ENCODE measurements around the gene IL1RAPL2.

IL1RAPL2 gene

DNA sequence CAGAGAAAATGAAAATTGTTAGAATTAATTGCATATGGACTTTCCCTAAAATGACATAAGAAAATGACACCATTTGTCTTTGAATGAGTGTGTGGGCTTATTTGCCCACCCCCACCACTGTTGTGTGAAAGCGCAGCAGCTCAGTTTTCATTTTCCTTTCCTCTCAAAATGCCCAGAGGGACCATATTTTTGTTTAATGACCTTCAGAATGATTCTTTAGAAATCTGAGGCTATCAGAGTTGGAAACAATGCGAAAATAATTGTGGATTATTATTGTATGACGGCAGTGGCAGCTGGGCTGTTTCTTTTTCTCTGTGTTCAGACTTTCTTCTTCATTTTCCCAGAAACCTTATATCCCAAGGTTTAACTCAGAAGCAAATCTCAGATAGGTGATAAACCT, 699.1 kb downstream of the IL1RAPL2 start:
- Histone ChIP-seq H4K20me1 (ENCODE audit: low read depth, low read length) (no peaks in the 10 kb centered on the region), H3K79me2 (ENCODE audit: insufficient read depth, low read length) (no peaks in the 10 kb centered on the region), H3K36me3 (ENCODE audit: low read length) (no peaks in the 10 kb centered on the region), H3K27me3 (ENCODE audit: low read length) (no peaks in the 10 kb centered on the region), H2AFZ (ENCODE audit: low read depth, low read length, severe bottlenecking) (no peak overlapping the region), H3K4me2 (ENCODE audit: low read depth, low read length, poor library complexity, severe bottlenecking) (no peak overlapping the region), H3K9me3 (ENCODE audit: insufficient read depth, low read length) (no peaks in the 10 kb centered on the region), H3F3A (ENCODE audit: insufficient read depth) (no peaks in the 10 kb centered on the region), H3K9ac (ENCODE audit: low read length) (no peak overlapping the region), H3K9me2 (replicated peaks; ENCODE audit: insufficient read depth, low read length) (no peaks in the 10 kb centered on the region), H3K27ac (ENCODE audit: low read depth, low read length) (no peak overlapping the region), H3K4me3 (ENCODE audit: insufficient read depth, low read length, poor library complexity, severe bottlenecking) (no peak overlapping the region)
- no peak for TF ChIP-seq EZH2phosphoT487 (conservative IDR thresholded peaks at IDR 0.05; ENCODE audit: low read length)
- TF ChIP-seq, protein P1, sequence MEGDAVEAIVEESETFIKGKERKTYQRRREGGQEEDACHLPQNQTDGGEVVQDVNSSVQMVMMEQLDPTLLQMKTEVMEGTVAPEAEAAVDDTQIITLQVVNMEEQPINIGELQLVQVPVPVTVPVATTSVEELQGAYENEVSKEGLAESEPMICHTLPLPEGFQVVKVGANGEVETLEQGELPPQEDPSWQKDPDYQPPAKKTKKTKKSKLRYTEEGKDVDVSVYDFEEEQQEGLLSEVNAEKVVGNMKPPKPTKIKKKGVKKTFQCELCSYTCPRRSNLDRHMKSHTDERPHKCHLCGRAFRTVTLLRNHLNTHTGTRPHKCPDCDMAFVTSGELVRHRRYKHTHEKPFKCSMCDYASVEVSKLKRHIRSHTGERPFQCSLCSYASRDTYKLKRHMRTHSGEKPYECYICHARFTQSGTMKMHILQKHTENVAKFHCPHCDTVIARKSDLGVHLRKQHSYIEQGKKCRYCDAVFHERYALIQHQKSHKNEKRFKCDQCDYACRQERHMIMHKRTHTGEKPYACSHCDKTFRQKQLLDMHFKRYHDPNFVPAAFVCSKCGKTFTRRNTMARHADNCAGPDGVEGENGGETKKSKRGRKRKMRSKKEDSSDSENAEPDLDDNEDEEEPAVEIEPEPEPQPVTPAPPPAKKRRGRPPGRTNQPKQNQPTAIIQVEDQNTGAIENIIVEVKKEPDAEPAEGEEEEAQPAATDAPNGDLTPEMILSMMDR (IDR thresholded peaks at IDR 0.05; ENCODE audit: insufficient read depth, low read length, poor library complexity, severe bottlenecking): no peak

DNA sequence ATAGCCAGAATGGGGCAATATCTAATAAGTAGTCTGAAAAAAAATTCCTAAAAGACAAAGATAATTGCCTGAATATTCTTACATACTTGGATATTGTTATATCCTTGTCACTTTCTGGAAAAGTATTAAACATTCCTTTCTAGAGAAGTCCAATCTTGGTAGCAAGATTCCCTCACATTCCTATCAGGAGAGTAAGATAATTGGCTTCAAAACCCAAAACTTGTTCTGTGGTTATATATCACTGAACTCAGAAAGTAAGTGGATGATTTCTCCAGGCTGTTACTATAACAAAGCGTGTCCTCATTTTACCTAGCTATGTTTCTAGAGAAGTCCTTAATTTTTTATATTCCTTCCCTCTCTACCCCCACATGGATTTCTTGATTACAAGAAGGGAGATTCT, 700.5 kb downstream of the IL1RAPL2 start:
- no peaks in the 10 kb centered on the region for H3K9me2 ChIP-seq (replicated peaks; ENCODE audit: insufficient read depth, low read length)
- no peak overlapping the region for H3K9ac ChIP-seq (ENCODE audit: low read length)
- H3K79me2 ChIP-seq (ENCODE audit: insufficient read depth, low read length): no peaks in the 10 kb centered on the region

DNA sequence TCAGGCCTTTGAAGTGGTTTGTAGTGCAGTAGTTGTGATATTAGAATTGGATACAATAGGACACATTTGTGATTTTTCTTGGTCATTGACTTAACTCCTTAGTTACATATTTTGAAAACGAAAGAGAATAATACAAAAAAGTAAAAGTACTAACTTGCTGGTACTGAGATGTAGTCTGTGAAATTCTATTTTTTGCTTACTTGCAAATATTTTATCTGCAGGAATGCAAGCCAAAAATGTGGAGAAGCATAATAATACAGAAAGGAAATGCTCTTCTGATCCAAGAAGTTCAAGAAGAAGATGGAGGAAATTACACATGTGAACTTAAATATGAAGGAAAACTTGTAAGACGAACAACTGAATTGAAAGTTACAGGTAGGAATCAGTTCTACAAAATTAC, 701.2 kb downstream of the IL1RAPL2 start:
- Histone ChIP-seq H3K79me2 (ENCODE audit: insufficient read depth, low read length) (no peaks in the 10 kb centered on the region), H2AFZ (ENCODE audit: low read depth, low read length, severe bottlenecking) (no peak overlapping the region), H3F3A (ENCODE audit: insufficient read depth) (no peaks in the 10 kb centered on the region), H3K36me3 (ENCODE audit: low read length) (no peaks in the 10 kb centered on the region), H4K20me1 (ENCODE audit: low read depth, low read length) (no peaks in the 10 kb centered on the region), H3K27ac (ENCODE audit: low read depth, low read length) (no peak overlapping the region), H3K4me3 (ENCODE audit: insufficient read depth, low read length, poor library complexity, severe bottlenecking) (no peak overlapping the region), H3K4me2 (ENCODE audit: low read depth, low read length, poor library complexity, severe bottlenecking) (no peak overlapping the region), H3K9me2 (replicated peaks; ENCODE audit: insufficient read depth, low read length) (no peaks in the 10 kb centered on the region), H3K9ac (ENCODE audit: low read length) (no peak overlapping the region), H3K27me3 (ENCODE audit: low read length) (no peaks in the 10 kb centered on the region), H3K9me3 (ENCODE audit: insufficient read depth, low read length) (no peaks in the 10 kb centered on the region)
- TF ChIP-seq, protein P1 (IDR thresholded peaks at IDR 0.05; ENCODE audit: insufficient read depth, low read length, poor library complexity, severe bottlenecking): no peak
- no peak for TF ChIP-seq EZH2phosphoT487 (conservative IDR thresholded peaks at IDR 0.05; ENCODE audit: low read length)

More for the DNA sequence above, 700.5 kb downstream of the IL1RAPL2 start:
- Histone ChIP-seq H3K27ac (ENCODE audit: low read depth, low read length) (no peak overlapping the region), H3K36me3 (ENCODE audit: low read length) (no peaks in the 10 kb centered on the region), H3K27me3 (ENCODE audit: low read length) (no peaks in the 10 kb centered on the region), H3K4me2 (ENCODE audit: low read depth, low read length, poor library complexity, severe bottlenecking) (no peak overlapping the region), H3K9me3 (ENCODE audit: insufficient read depth, low read length) (no peaks in the 10 kb centered on the region), H2AFZ (ENCODE audit: low read depth, low read length, severe bottlenecking) (no peak overlapping the region), H3K4me3 (ENCODE audit: insufficient read depth, low read length, poor library complexity, severe bottlenecking) (no peak overlapping the region), H4K20me1 (ENCODE audit: low read depth, low read length) (no peaks in the 10 kb centered on the region), H3F3A (ENCODE audit: insufficient read depth) (no peaks in the 10 kb centered on the region)
- TF ChIP-seq EZH2phosphoT487 (conservative IDR thresholded peaks at IDR 0.05; ENCODE audit: low read length): no peak
- TF ChIP-seq, protein P1 (IDR thresholded peaks at IDR 0.05; ENCODE audit: insufficient read depth, low read length, poor library complexity, severe bottlenecking): no peak

All from SU-DHL-6 (cell line).